ENCODE measurements around the gene BFSP2. TPM values are rescaled to one million over a fixed set of nuclear protein-coding genes. Genes with fewer than 3 reads are reported as not detected.

BFSP2 gene
- total RNA-seq, 1 experiment from 2014 or later: not detected

- TF ChIP-seq, protein P1, sequence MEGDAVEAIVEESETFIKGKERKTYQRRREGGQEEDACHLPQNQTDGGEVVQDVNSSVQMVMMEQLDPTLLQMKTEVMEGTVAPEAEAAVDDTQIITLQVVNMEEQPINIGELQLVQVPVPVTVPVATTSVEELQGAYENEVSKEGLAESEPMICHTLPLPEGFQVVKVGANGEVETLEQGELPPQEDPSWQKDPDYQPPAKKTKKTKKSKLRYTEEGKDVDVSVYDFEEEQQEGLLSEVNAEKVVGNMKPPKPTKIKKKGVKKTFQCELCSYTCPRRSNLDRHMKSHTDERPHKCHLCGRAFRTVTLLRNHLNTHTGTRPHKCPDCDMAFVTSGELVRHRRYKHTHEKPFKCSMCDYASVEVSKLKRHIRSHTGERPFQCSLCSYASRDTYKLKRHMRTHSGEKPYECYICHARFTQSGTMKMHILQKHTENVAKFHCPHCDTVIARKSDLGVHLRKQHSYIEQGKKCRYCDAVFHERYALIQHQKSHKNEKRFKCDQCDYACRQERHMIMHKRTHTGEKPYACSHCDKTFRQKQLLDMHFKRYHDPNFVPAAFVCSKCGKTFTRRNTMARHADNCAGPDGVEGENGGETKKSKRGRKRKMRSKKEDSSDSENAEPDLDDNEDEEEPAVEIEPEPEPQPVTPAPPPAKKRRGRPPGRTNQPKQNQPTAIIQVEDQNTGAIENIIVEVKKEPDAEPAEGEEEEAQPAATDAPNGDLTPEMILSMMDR (IDR thresholded peaks at IDR 0.05; ENCODE audit: insufficient read depth in 1 of 2, low read depth in 1 of 2, low read length in 1 of 2, severe bottlenecking in 1 of 2, unreplicated experiment in 1 of 2): no peak
- no peaks in the 10 kb centered on the region for H3K9me3 Mint-ChIP-seq (ENCODE audit: unreplicated experiment)
- no peaks in the 10 kb centered on the region for H3K36me3 ChIP-seq (ENCODE audit: control insufficient read depth, insufficient read depth, low read length)
- H3K27me3 Mint-ChIP-seq (ENCODE audit: insufficient read depth, unreplicated experiment): peaks cover 4% of the 10 kb centered on the region
- no peak for DNase-seq
- no peak overlapping the region for H3K4me3 ChIP-seq (ENCODE audit: low read depth, low read length)
- CTCF ChIA-PET: interaction anchor here (1.4 kb wide), 1 partner anchor 644 kb away, joined by 5 read pairs; no protein-coding TSS in a partner anchor
- POLR2A ChIA-PET: no interaction called here
- no peaks in the 10 kb centered on the region for H3K4me1 ChIP-seq
- H3K27ac Mint-ChIP-seq (ENCODE audit: unreplicated experiment): no peak overlapping the region
- no peaks in the 10 kb centered on the region for H3K27me3 ChIP-seq (replicated peaks; ENCODE audit: control insufficient read depth, insufficient read depth, low read length)
- no peaks in the 10 kb centered on the region for H3K4me1 Mint-ChIP-seq (ENCODE audit: low read depth, unreplicated experiment)
- intact Hi-C loops (cut with micrococcal nuclease; ENCODE audit: unreplicated experiment): no loop called here
- no peaks in the 10 kb centered on the region for H3K9me3 ChIP-seq
- no peak overlapping the region for H3K4me3 Mint-ChIP-seq (ENCODE audit: unreplicated experiment)
- H3K36me3 Mint-ChIP-seq (ENCODE audit: insufficient read depth, unreplicated experiment): no peaks in the 10 kb centered on the region
- BruUV-seq (replicated peaks): no TSS peak
Measured at GRCh38 chr3:133375403-133375745, 24.5 kb upstream of the BFSP2 start.

- no peaks in the 10 kb centered on the region for H3K9me3 Mint-ChIP-seq (ENCODE audit: unreplicated experiment)
- DNase-seq: no peak
- TF ChIP-seq, protein P1 (IDR thresholded peaks at IDR 0.05; ENCODE audit: insufficient read depth in 1 of 2, low read depth in 1 of 2, low read length in 1 of 2, severe bottlenecking in 1 of 2, unreplicated experiment in 1 of 2): no peak
- no peak overlapping the region for H3K4me3 ChIP-seq (ENCODE audit: low read depth, low read length)
- no peaks in the 10 kb centered on the region for H3K36me3 Mint-ChIP-seq (ENCODE audit: insufficient read depth, unreplicated experiment)
- no peak overlapping the region for H3K27ac Mint-ChIP-seq (ENCODE audit: unreplicated experiment)
- ChIA-PET POLR2A (no interaction called here), CTCF (interaction anchor here (0.7 kb wide), 1 partner anchor 335 kb away, joined by 3 read pairs; no protein-coding TSS in a partner anchor)
- no peaks in the 10 kb centered on the region for H3K27me3 ChIP-seq (replicated peaks; ENCODE audit: control insufficient read depth, insufficient read depth, low read length)
- H3K4me1 Mint-ChIP-seq (ENCODE audit: low read depth, unreplicated experiment): no peaks in the 10 kb centered on the region
- BruUV-seq (replicated peaks): no TSS peak
- H3K9me3 ChIP-seq: no peaks in the 10 kb centered on the region
- H3K36me3 ChIP-seq (ENCODE audit: control insufficient read depth, insufficient read depth, low read length): no peaks in the 10 kb centered on the region
- no peaks in the 10 kb centered on the region for H3K4me1 ChIP-seq
- no peak overlapping the region for H3K4me3 Mint-ChIP-seq (ENCODE audit: unreplicated experiment)
- intact Hi-C loops (cut with micrococcal nuclease; ENCODE audit: unreplicated experiment): loop anchor here (1.0 to 2.0 kb wide), 2 partner anchors 336 to 646 kb away; no protein-coding TSS in a partner anchor
- H3K27me3 Mint-ChIP-seq (ENCODE audit: insufficient read depth, unreplicated experiment): peaks cover 4% of the 10 kb centered on the region
Measured at GRCh38 chr3:133376810-133377209, 23.0 kb upstream of the BFSP2 start.

GRCh38 chr3:133377396-133377795 lies 22.5 kb upstream of the BFSP2 start:
- no peak overlapping the region for H3K4me3 Mint-ChIP-seq (ENCODE audit: unreplicated experiment)
- TF ChIP-seq, protein P1 (IDR thresholded peaks at IDR 0.05; ENCODE audit: insufficient read depth in 1 of 2, low read depth in 1 of 2, low read length in 1 of 2, severe bottlenecking in 1 of 2, unreplicated experiment in 1 of 2): peak; percentile 32 to 34

More at GRCh38 chr3:133377396-133377795, 22.5 kb upstream of the BFSP2 start:
- Mint-ChIP-seq H3K27ac (ENCODE audit: unreplicated experiment) (no peak overlapping the region), H3K4me1 (ENCODE audit: low read depth, unreplicated experiment) (no peaks in the 10 kb centered on the region), H3K9me3 (ENCODE audit: unreplicated experiment) (no peaks in the 10 kb centered on the region), H3K27me3 (ENCODE audit: insufficient read depth, unreplicated experiment) (peaks cover 4% of the 10 kb centered on the region), H3K36me3 (ENCODE audit: insufficient read depth, unreplicated experiment) (no peaks in the 10 kb centered on the region)
- ChIA-PET POLR2A (no interaction called here), CTCF (interaction anchor here (0.6 to 0.7 kb wide), 2 partner anchors 634 to 650 kb away, joined by 3 read pairs; no protein-coding TSS in a partner anchor)
- DNase-seq: peak in 1 of 2 experiments; percentile 38
- H3K36me3 ChIP-seq (ENCODE audit: control insufficient read depth, insufficient read depth, low read length): no peaks in the 10 kb centered on the region
- no TSS peak for BruUV-seq (replicated peaks)
- H3K4me1 ChIP-seq: no peaks in the 10 kb centered on the region
- H3K4me3 ChIP-seq (ENCODE audit: low read depth, low read length): no peak overlapping the region
- H3K9me3 ChIP-seq: no peaks in the 10 kb centered on the region
- intact Hi-C loops (cut with micrococcal nuclease; ENCODE audit: unreplicated experiment): loop anchor here (1.0 to 2.0 kb wide), 2 partner anchors 336 to 647 kb away; no protein-coding TSS in a partner anchor
- H3K27me3 ChIP-seq (replicated peaks; ENCODE audit: control insufficient read depth, insufficient read depth, low read length): no peaks in the 10 kb centered on the region

Measured in Caco-2 (cell line).